NOMO-1 treated with DMSO at 0.1 percent for 48 hours (cell line): ENCODE data around the gene GNPTAB.
"Not testable (repeated sequence)": the region's sequence is repeated elsewhere in the genome, so short reads cannot be mapped to it uniquely, and the experiment has no call there.

Experiments
- DNase-seq: peaks from one replicate; lab custom pipeline; 2025; ENCODE audit not compliant: unreplicated experiment; lab: John Stamatoyannopoulos, UW

The GNPTAB gene

GRCh38 chr12:101830367-101831325 lies at the start of gene GNPTAB:
Gene GNPTAB, minus strand, starts transcription at chr12:101830959. Its CDS starts 284 bp downstream, at chr12:101830675.
- DNase-seq = peak; percentile 91

GRCh38 chr12:101878243-101878821 lies 47.6 kb upstream of the GNPTAB start:
- peak; percentile 48 for DNase-seq

GRCh38 chr12:101877806-101878242 lies 47.1 kb upstream of the GNPTAB start:
- DNase-seq = no peak

GRCh38 chr12:101876861-101877805 lies 46.4 kb upstream of the GNPTAB start, which contains the start of gene DRAM1:
Gene DRAM1, plus strand, starts transcription at chr12:101877580. Its CDS starts 210 bp downstream, at chr12:101877790.
- DNase-seq = peak; percentile 95

- no peak for DNase-seq
Observed at GRCh38 chr12:101876322-101876860, 45.6 kb upstream of the GNPTAB start.

- DNase-seq = no peak
Observed at GRCh38 chr12:101875162-101875561, 44.4 kb upstream of the GNPTAB start.

GRCh38 chr12:101870925-101871324 lies 40.2 kb upstream of the GNPTAB start:
- DNase-seq = no peak

- not testable (repeated sequence) for DNase-seq
Observed at GRCh38 chr12:101867619-101868018, 36.9 kb upstream of the GNPTAB start.

- DNase-seq = no peak
Observed at GRCh38 chr12:101866615-101867373, 36.0 kb upstream of the GNPTAB start.

GRCh38 chr12:101863981-101864380 lies 33.2 kb upstream of the GNPTAB start:
- no peak for DNase-seq

- DNase-seq = no peak
Observed at GRCh38 chr12:101862245-101862644, 31.5 kb upstream of the GNPTAB start.

GRCh38 chr12:101861688-101862087 lies 30.9 kb upstream of the GNPTAB start:
- not testable (repeated sequence) for DNase-seq

- peak; percentile 25 for DNase-seq
Observed at GRCh38 chr12:101859664-101860607, 29.2 kb upstream of the GNPTAB start.

- no peak for DNase-seq
Observed at GRCh38 chr12:101858361-101858760, 27.6 kb upstream of the GNPTAB start.

- DNase-seq = peak; percentile 96
Observed at GRCh38 chr12:101857043-101857558, 26.3 kb upstream of the GNPTAB start.

- not testable (repeated sequence) for DNase-seq
Observed at GRCh38 chr12:101856614-101857013, 25.9 kb upstream of the GNPTAB start.

GRCh38 chr12:101855976-101856375 lies 25.2 kb upstream of the GNPTAB start:
- DNase-seq = no peak

GRCh38 chr12:101855364-101855884 lies 24.7 kb upstream of the GNPTAB start:
- DNase-seq = no peak
